HCT116 (cell line): ENCODE results near the gene GPC1.

ENCODE experiments used
- CBX3 ChIP-seq: IDR thresholded peaks from 2 replicates; pipeline ENCODE4 v1.6.1; 2012; ENCODE audit warnings: low read depth
- CEBPB ChIP-seq: IDR thresholded peaks from 2 replicates; pipeline ENCODE4 v1.6.1; 2012; ENCODE audit warnings: low read depth
- CTCF ChIP-seq, 3 experiments: fragments of 200-600 bp in 1 of 3; sonication (generic) in 1 of 3; IDR thresholded peaks in 2 of 3; conservative IDR thresholded peaks in 1 of 3; 2 replicates each; pipeline ENCODE4 v1.5.1; 2012 to 2017; ENCODE audit warnings: low read depth in 2 of 3, low read length in 2 of 3, antibody characterized with exemption in 1 of 3, borderline replicate concordance in 1 of 3, control low read depth in 1 of 3, mild to moderate bottlenecking in 1 of 3, mixed read lengths in 1 of 3, mixed run types in 1 of 3, moderate library complexity in 1 of 3; ENCODE audit not compliant: insufficient read depth in 1 of 3
- EGR1 ChIP-seq: IDR thresholded peaks from 2 replicates; pipeline ENCODE4 v1.6.1; 2012; ENCODE audit warnings: low read depth
- EZH2 ChIP-seq: fragments of 200-600 bp; sonication (generic); IDR thresholded peaks from 2 replicates; pipeline ENCODE4 v1.6.1; 2017; ENCODE audit warnings: antibody characterized with exemption, mixed run types
- FOSL1 ChIP-seq: IDR thresholded peaks from 2 replicates; pipeline ENCODE4 v1.6.1; 2012; ENCODE audit warnings: low read depth
- MAX ChIP-seq: IDR thresholded peaks from 2 replicates; pipeline ENCODE4 v1.6.1; 2012
- POLR2A ChIP-seq: IDR thresholded peaks from 2 replicates; pipeline ENCODE4 v1.7.0; 2011; ENCODE audit warnings: borderline replicate concordance; ENCODE audit not compliant: insufficient read depth, insufficient read length; ENCODE audit errors: extremely low read depth
- POLR2AphosphoS5 ChIP-seq: IDR thresholded peaks from 2 replicates; pipeline ENCODE4 v1.6.1; 2011; ENCODE audit warnings: mild to moderate bottlenecking, low read depth, low read length, moderate library complexity
- SIN3A ChIP-seq: IDR thresholded peaks from 2 replicates; pipeline ENCODE4 v1.6.1; 2012; ENCODE audit warnings: low read depth
- YY1 ChIP-seq: IDR thresholded peaks from 2 replicates; pipeline ENCODE4 v1.6.1; 2011; ENCODE audit warnings: low read length, low read depth, moderate library complexity, mild to moderate bottlenecking; ENCODE audit not compliant: insufficient replicate concordance; ENCODE audit errors: extremely low read depth
- ZFX ChIP-seq: fragments of 450-650 bp; IDR thresholded peaks from 2 replicates; pipeline ENCODE4 v1.6.1; 2017
- ZNF274 ChIP-seq: fragments of 200-500 bp; sonication (Bioruptor generic); IDR thresholded peaks from 2 replicates; pipeline ENCODE4 v1.6.1; 2014; ENCODE audit warnings: mild to moderate bottlenecking, low read depth, low read length, inconsistent platforms

- no peak for TF ChIP-seq CTCF (IDR thresholded peaks at IDR 0.05 in 2 of 3, conservative IDR thresholded peaks at IDR 0.05 in 1 of 3; ENCODE audit: borderline replicate concordance in 1 of 3, insufficient read depth in 1 of 3, low read depth in 2 of 3, low read length in 2 of 3)
- TF ChIP-seq POLR2AphosphoS5: no peak
- TF ChIP-seq EZH2: no peak
- TF ChIP-seq ZFX: no peak
- TF ChIP-seq YY1: no peak
- no peak for TF ChIP-seq CEBPB
- TF ChIP-seq EGR1: no peak
- TF ChIP-seq CBX3: no peak
- TF ChIP-seq POLR2A: no peak
- TF ChIP-seq MAX: no peak
- TF ChIP-seq ZNF274: no peak
- no peak for TF ChIP-seq FOSL1
- no peak for TF ChIP-seq SIN3A
Observed at GRCh38 chr2:240454106-240454901, 18.8 kb downstream of the GPC1 start.
